ENCODE measurements around the gene UBA1. TPM values are rescaled to one million over a fixed set of nuclear protein-coding genes. Genes with fewer than 3 reads are reported as not detected.

UBA1 gene
- total RNA-seq, 2 experiments from 2014 or later: 149 to 155 TPM

- POLR2A ChIA-PET: no interaction called here
- H3K36me3 Mint-ChIP-seq: peaks cover 12% of the 10 kb centered on the region
These were observed 33.1 kb downstream of the UBA1 start for GRCh38 chrX:47226531-47227333.

GRCh38 chrX:47227334-47227583 lies 33.6 kb downstream of the UBA1 start:
- ATAC-seq (ENCODE audit: low read depth): no peak
- POLR2A ChIA-PET: no interaction called here
- peaks cover 1% of the 10 kb centered on the region for H3K4me1 Mint-ChIP-seq
- peaks cover 12% of the 10 kb centered on the region for H3K36me3 Mint-ChIP-seq
- DNase-seq: no peak
- no peaks in the 10 kb centered on the region for H3K27me3 Mint-ChIP-seq
- no peak overlapping the region for H3K27ac Mint-ChIP-seq
- no peak overlapping the region for H3K4me3 Mint-ChIP-seq
- no peaks in the 10 kb centered on the region for H3K9me3 Mint-ChIP-seq

More at GRCh38 chrX:47226531-47227333, 33.1 kb downstream of the UBA1 start:
- Mint-ChIP-seq H3K27ac (no peak overlapping the region), H3K27me3 (no peaks in the 10 kb centered on the region), H3K9me3 (no peaks in the 10 kb centered on the region), H3K4me3 (no peak overlapping the region), H3K4me1 (peaks cover 1% of the 10 kb centered on the region)
- DNase-seq (no peak), ATAC-seq (ENCODE audit: low read depth) (no peak)

- peaks cover 10% of the 10 kb centered on the region for H3K36me3 Mint-ChIP-seq
- H3K4me1 Mint-ChIP-seq: peaks cover 1% of the 10 kb centered on the region
- ATAC-seq (ENCODE audit: low read depth): no peak
- H3K9me3 Mint-ChIP-seq: no peaks in the 10 kb centered on the region
- no peak for DNase-seq
- H3K27me3 Mint-ChIP-seq: no peaks in the 10 kb centered on the region
- H3K4me3 Mint-ChIP-seq: no peak overlapping the region
- POLR2A ChIA-PET: interaction anchor here (0.7 kb wide), 1 partner anchor 11 kb away, joined by 4 read pairs; no protein-coding TSS in a partner anchor
- no peak overlapping the region for H3K27ac Mint-ChIP-seq
These were observed 35.1 kb downstream of the UBA1 start for GRCh38 chrX:47228550-47229270.

- Mint-ChIP-seq H3K4me1 (peaks cover 1% of the 10 kb centered on the region), H3K9me3 (no peaks in the 10 kb centered on the region), H3K27ac (no peak overlapping the region), H3K27me3 (no peaks in the 10 kb centered on the region), H3K4me3 (no peak overlapping the region), H3K36me3 (peaks cover 10% of the 10 kb centered on the region)
- DNase-seq (no peak), ATAC-seq (ENCODE audit: low read depth) (no peak)
- POLR2A ChIA-PET: no interaction called here
These were observed 35.8 kb downstream of the UBA1 start for GRCh38 chrX:47229427-47229826.

- no peak overlapping the region for H3K4me3 Mint-ChIP-seq
- peaks cover 3% of the 10 kb centered on the region for H3K4me1 Mint-ChIP-seq
- POLR2A ChIA-PET: interaction anchor here (3.4 kb wide), 1 partner anchor 11 kb away, joined by 49 read pairs; the partner anchor contains the start of gene CDK16
- ATAC-seq (ENCODE audit: low read depth) (no peak), DNase-seq (no peak)
- peak overlapping the region; percentile 4 for H3K27ac Mint-ChIP-seq
- peaks cover 12% of the 10 kb centered on the region for H3K36me3 Mint-ChIP-seq
- H3K9me3 Mint-ChIP-seq: no peaks in the 10 kb centered on the region
- no peaks in the 10 kb centered on the region for H3K27me3 Mint-ChIP-seq
These were observed 36.7 kb downstream of the UBA1 start for GRCh38 chrX:47230136-47230868.

GRCh38 chrX:47231167-47231566 lies 37.5 kb downstream of the UBA1 start:
- DNase-seq (no peak), ATAC-seq (ENCODE audit: low read depth) (no peak)
- no peaks in the 10 kb centered on the region for H3K9me3 Mint-ChIP-seq
- H3K4me3 Mint-ChIP-seq: no peak overlapping the region
- H3K36me3 Mint-ChIP-seq: peaks cover 17% of the 10 kb centered on the region
- H3K27me3 Mint-ChIP-seq: no peaks in the 10 kb centered on the region
- peak overlapping the region; percentile 51 for H3K27ac Mint-ChIP-seq
- POLR2A ChIA-PET: interaction anchor here (3.4 kb wide), 1 partner anchor 12 kb away, joined by 49 read pairs; the partner anchor contains the start of gene CDK16
- H3K4me1 Mint-ChIP-seq: peaks cover 12% of the 10 kb centered on the region

- no peaks in the 10 kb centered on the region for H3K9me3 Mint-ChIP-seq
- H3K4me1 Mint-ChIP-seq: peaks cover 13% of the 10 kb centered on the region
- ATAC-seq (ENCODE audit: low read depth) (no peak), DNase-seq (no peak)
- peak overlapping the region; percentile 99 for H3K27ac Mint-ChIP-seq
- no peaks in the 10 kb centered on the region for H3K27me3 Mint-ChIP-seq
- POLR2A ChIA-PET: interaction anchor here (0.6 to 3.4 kb wide), 6 partner anchors 13 to 150 kb away, joined by 3 to 49 read pairs (median 10); partner anchors contain the start of genes CDK16, NDUFB11 and RBM10
- peaks cover 14% of the 10 kb centered on the region for H3K36me3 Mint-ChIP-seq
- peak overlapping the region; percentile 96 for H3K4me3 Mint-ChIP-seq
These were observed 38.7 kb downstream of the UBA1 start for GRCh38 chrX:47232197-47232802.

GRCh38 chrX:47232803-47233332 lies 39.2 kb downstream of the UBA1 start, which contains the start of gene USP11:
Gene USP11, plus strand, starts transcription at chrX:47233009. Its CDS starts 35 bp downstream, at chrX:47233044.
- Mint-ChIP-seq H3K4me3 (peak within 1 kb of the TSS; percentile 96), H3K9me3 (no peaks in the 10 kb centered on the region), H3K27ac (peak within 1 kb of the TSS; percentile 99), H3K36me3 (peaks cover 14% of the 10 kb centered on the region), H3K27me3 (no peaks in the 10 kb centered on the region), H3K4me1 (peaks cover 13% of the 10 kb centered on the region)
- peak; percentile 44 for ATAC-seq (ENCODE audit: low read depth)
- DNase-seq: peak; percentile 67
- POLR2A ChIA-PET: interaction anchor here (0.6 to 3.4 kb wide), 12 partner anchors 13 to 416 kb away, joined by 3 to 49 read pairs (median 4); partner anchors contain the start of genes CDK16, NDUFB11 and RBM10

- Mint-ChIP-seq H3K36me3 (peaks cover 14% of the 10 kb centered on the region), H3K4me3 (peak overlapping the region; percentile 96)
- peak; percentile 87 for DNase-seq
These were observed 39.9 kb downstream of the UBA1 start for GRCh38 chrX:47233333-47234113.

GRCh38 chrX:47234583-47234982 lies 41.0 kb downstream of the UBA1 start:
- Mint-ChIP-seq H3K27ac (peak overlapping the region; percentile 63), H3K4me1 (peaks cover 13% of the 10 kb centered on the region), H3K4me3 (peak overlapping the region; percentile 96), H3K27me3 (no peaks in the 10 kb centered on the region), H3K9me3 (no peaks in the 10 kb centered on the region), H3K36me3 (peaks cover 10% of the 10 kb centered on the region)
- DNase-seq (no peak), ATAC-seq (ENCODE audit: low read depth) (no peak)
- POLR2A ChIA-PET: no interaction called here

More at GRCh38 chrX:47233333-47234113, 39.9 kb downstream of the UBA1 start:
- POLR2A ChIA-PET: interaction anchor here (0.6 to 3.4 kb wide), 11 partner anchors 14 to 415 kb away, joined by 3 to 49 read pairs (median 3); partner anchors contain the start of genes CDK16, NDUFB11 and RBM10
- H3K9me3 Mint-ChIP-seq: no peaks in the 10 kb centered on the region
- H3K4me1 Mint-ChIP-seq: peaks cover 13% of the 10 kb centered on the region
- H3K27ac Mint-ChIP-seq: peak overlapping the region; percentile 99
- ATAC-seq (ENCODE audit: low read depth): peak; percentile 91
- no peaks in the 10 kb centered on the region for H3K27me3 Mint-ChIP-seq

GRCh38 chrX:47235691-47236103 lies 42.1 kb downstream of the UBA1 start:
- DNase-seq: no peak
- Mint-ChIP-seq H3K27me3 (no peaks in the 10 kb centered on the region), H3K9me3 (no peaks in the 10 kb centered on the region), H3K27ac (peak overlapping the region; percentile 43), H3K36me3 (peaks cover 7% of the 10 kb centered on the region), H3K4me3 (peak overlapping the region; percentile 71), H3K4me1 (peaks cover 13% of the 10 kb centered on the region)
- POLR2A ChIA-PET: no interaction called here
- ATAC-seq (ENCODE audit: low read depth): no peak

- ATAC-seq (ENCODE audit: low read depth): no peak
- no peak overlapping the region for H3K27ac Mint-ChIP-seq
These were observed 45.6 kb downstream of the UBA1 start for GRCh38 chrX:47239199-47239598.

More at GRCh38 chrX:47239199-47239598, 45.6 kb downstream of the UBA1 start:
- peaks cover 15% of the 10 kb centered on the region for H3K36me3 Mint-ChIP-seq
- POLR2A ChIA-PET: no interaction called here
- no peak overlapping the region for H3K4me3 Mint-ChIP-seq
- H3K4me1 Mint-ChIP-seq: peaks cover 13% of the 10 kb centered on the region
- no peaks in the 10 kb centered on the region for H3K9me3 Mint-ChIP-seq
- no peaks in the 10 kb centered on the region for H3K27me3 Mint-ChIP-seq
- no peak for DNase-seq

Measured in activated naive CD8-positive, alpha-beta T cell treated with anti-CD3 and anti-CD28 coated beads, Interleukin-2, amount 10 ng/mL, durations not matched to agents 7 days and 5 days (primary cell).